KOPT-K1 (cell line): ENCODE data around the gene RGS6.

Source experiments
- H3K27ac ChIP-seq: fragments of 200-600 bp; sonication (generic); 2 replicates; pipeline ENCODE4 v1.5.1; 2016; ENCODE audit warnings: antibody characterized with exemption, mild to moderate bottlenecking, low read depth, low read length; ENCODE audit not compliant: poor library complexity, severe bottlenecking
- H3K36me3 ChIP-seq: fragments of 200-600 bp; sonication (generic); 2 replicates; pipeline ENCODE4 v1.5.1; 2017; ENCODE audit warnings: antibody characterized with exemption, mild to moderate bottlenecking, low read length, moderate library complexity; ENCODE audit not compliant: insufficient read depth
- H3K9me3 ChIP-seq: fragments of 200-600 bp; sonication (generic); 2 replicates; pipeline ENCODE4 v1.5.1; 2017; ENCODE audit warnings: antibody characterized with exemption, low read length, mild to moderate bottlenecking; ENCODE audit not compliant: insufficient read depth, poor library complexity, severe bottlenecking

RGS6 gene

DNA sequence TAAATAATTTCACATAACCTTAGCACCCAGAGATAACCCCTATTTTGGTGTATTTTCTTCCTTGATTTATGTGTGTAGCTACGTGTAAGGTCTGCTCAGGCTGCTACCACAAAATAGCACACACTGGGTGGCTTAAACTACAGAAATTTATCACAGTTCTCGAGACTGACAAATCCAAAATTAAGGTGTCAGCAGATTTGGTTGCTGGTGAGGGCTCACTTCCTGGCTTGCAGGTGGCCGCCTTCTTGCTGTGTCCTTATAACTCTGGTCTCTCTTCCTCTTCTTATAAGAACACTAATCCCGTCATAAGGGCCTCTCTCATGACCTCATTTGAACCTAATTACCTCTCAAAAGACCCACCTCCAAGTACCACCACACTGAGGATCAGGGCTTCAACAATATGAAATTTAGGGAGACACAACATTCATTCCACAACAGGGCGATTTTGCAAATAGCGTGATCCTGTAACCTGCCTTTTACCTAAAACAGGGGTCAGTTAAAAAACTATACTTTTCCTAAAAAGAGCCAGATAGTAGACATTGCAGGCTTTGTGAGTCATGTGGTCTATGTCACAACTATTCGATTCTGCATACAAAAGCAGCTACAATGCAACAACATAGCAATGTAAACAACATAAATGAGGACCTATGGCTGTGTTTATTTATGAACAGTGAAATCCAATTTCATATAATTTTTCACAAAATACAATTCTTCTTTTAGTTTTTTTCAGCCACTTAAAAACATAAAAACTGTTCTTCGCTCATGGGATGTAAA lies 589.9 kb downstream of the RGS6 start:
- H3K9me3 ChIP-seq = no peaks in the 10 kb centered on the region
- no peaks in the 10 kb centered on the region for H3K36me3 ChIP-seq
- peak overlapping the region; percentile 37 for H3K27ac ChIP-seq

GRCh38 chr14:72522847-72523246 lies 590.6 kb downstream of the RGS6 start:
- no peaks in the 10 kb centered on the region for H3K9me3 ChIP-seq
- no peaks in the 10 kb centered on the region for H3K36me3 ChIP-seq
- peak overlapping the region; percentile 37 for H3K27ac ChIP-seq

DNA sequence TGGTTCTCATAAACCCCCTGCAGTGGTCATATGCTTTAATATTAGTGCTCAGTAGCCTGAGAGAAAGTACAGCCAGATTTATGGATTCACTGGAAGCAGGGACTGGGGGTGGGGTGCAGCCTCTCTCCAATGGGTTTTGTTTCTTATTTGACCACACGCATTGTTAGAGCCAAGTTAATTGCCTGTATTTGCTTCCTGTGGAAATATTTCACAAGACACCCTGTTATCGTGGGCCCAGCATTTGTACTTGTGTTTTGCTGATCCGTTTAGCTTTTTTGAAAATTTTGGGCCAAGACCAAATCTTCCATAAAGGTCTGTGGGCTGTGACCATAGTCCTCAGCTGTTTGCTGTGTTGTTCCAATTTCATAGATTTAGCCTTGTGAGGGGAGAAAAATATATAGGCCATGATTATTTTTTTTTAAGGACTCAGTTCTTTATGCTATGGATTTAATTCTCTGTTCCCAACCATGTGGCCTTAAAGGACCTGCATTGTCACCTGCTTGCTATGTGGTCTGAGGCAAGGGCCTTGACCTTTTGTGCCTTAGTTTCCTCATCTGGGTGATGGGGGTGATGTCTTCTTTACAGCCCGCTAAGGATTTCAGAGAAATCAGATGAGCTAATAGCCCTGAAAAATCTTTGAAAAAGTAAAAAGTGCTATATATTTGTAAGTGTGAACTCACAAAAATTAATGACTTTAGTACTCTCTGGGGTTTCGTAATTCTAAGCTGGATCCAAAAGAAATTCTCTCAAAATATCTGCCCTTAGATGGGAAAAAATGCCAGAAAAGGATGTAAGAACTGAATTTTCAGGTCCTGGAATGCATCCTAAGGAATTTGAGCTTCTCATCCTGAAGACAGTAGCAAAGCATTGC lies 591.4 kb downstream of the RGS6 start:
- H3K9me3 ChIP-seq = no peaks in the 10 kb centered on the region
- H3K36me3 ChIP-seq = no peaks in the 10 kb centered on the region
- peak overlapping the region; percentile 37 for H3K27ac ChIP-seq

DNA sequence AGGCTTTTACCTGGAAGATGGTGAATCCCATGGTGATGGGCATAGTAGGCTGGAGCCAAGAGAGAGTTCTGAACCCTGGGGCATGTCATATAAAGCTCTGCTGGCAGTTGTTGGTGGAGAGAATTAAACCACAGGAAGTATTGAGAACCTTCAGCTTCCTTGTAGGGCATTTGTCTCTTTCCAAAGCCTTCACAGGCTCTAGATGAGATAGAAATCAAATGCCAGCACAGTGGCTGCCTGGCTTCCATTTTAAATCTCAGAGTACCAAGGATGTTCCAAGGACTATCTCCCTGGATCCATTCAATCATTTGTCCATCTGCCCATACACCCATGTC lies 592.0 kb downstream of the RGS6 start:
- Histone ChIP-seq H3K36me3 (no peaks in the 10 kb centered on the region), H3K9me3 (no peaks in the 10 kb centered on the region), H3K27ac (peak overlapping the region; percentile 37)

GRCh38 chr14:72525087-72525915 lies 593.1 kb downstream of the RGS6 start:
- Histone ChIP-seq H3K27ac (peak overlapping the region; percentile 37), H3K36me3 (no peaks in the 10 kb centered on the region), H3K9me3 (no peaks in the 10 kb centered on the region)

GRCh38 chr14:72527591-72527990 lies 595.4 kb downstream of the RGS6 start:
- Histone ChIP-seq H3K9me3 (no peaks in the 10 kb centered on the region), H3K27ac (no peak overlapping the region), H3K36me3 (no peaks in the 10 kb centered on the region)

DNA sequence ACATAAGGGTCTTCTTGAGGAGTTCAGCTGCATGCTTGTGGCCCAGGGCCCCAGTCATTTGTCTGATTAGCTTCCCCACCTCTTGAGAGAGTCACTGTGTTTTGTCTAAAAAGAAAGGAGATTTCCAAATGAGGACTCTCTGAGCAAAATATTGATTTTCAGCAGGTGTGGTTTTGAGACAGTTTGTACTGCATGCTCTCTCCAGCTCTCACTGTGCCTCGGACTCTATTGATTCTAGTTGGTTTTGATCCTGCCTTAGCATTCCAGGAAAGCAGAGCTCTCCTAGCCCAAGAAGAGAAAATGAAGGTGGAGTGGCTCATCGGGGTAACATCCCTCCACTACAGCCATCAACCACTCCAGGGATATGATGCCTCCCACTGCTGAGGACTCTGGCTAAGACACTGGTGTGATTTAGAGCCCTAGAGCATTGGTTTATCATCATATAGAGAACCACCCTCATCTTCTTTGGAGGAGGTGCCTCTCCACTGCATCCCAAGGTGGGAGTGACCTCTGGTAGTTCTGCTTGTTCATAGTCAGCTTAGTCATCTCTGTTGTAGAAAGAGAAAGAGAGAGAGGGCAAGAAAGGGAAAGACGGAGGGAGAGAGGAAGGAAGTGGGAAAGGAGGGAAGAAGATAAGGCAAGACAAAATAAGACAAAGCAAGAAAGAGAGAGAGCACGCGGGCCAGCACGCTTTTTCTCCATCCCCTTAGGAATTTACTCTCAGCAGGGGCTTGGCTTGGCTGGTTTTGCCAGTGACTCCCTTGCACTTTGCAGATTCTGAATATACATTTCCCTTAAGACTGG lies 596.0 kb downstream of the RGS6 start:
- H3K9me3 ChIP-seq = peaks cover 6% of the 10 kb centered on the region
- H3K36me3 ChIP-seq = no peaks in the 10 kb centered on the region
- H3K27ac ChIP-seq = no peak overlapping the region

DNA sequence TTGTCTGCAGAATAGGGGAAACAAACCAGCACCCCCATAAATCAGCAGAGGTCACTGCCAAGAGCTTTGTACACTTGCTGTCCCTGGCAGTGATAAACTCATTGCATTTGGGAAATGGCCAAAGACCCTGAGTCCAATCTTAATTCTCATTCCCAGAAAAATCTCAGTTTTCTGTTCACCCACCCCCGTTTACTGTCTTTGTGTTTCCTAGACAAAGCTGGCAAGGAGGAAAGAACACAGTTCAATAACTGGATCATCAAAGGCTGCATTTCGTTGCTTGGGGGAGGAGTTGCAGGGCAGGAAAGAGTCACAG lies 596.6 kb downstream of the RGS6 start:
- Histone ChIP-seq H3K36me3 (no peaks in the 10 kb centered on the region), H3K9me3 (peaks cover 12% of the 10 kb centered on the region), H3K27ac (no peak overlapping the region)

GRCh38 chr14:72532686-72533454 lies 600.6 kb downstream of the RGS6 start:
- Histone ChIP-seq H3K9me3 (peaks cover 15% of the 10 kb centered on the region), H3K36me3 (no peaks in the 10 kb centered on the region), H3K27ac (peak overlapping the region; percentile 38)

DNA sequence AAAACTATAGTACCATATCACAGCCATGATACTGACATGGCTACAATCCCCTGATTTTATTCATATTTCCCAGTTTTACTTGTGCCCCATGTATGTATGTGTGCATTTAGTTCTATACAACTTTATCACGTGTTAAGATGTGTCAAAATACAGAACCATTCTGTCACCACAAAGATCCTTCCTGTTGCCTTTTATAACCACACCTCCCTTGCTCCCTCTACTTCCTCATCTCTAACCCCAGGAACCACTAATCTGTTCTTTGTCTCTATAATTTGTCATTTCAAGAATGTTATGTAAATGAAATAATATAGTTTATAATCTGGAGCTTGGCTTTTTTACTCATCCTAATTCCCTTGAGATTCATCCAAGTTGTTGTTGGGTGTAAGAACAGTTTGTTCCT lies 603.3 kb downstream of the RGS6 start:
- no peak overlapping the region for H3K27ac ChIP-seq
- no peaks in the 10 kb centered on the region for H3K36me3 ChIP-seq
- peaks cover 15% of the 10 kb centered on the region for H3K9me3 ChIP-seq

- Histone ChIP-seq H3K36me3 (no peaks in the 10 kb centered on the region), H3K9me3 (peaks cover 8% of the 10 kb centered on the region), H3K27ac (no peak overlapping the region)
Observed at GRCh38 chr14:72538387-72538786, 606.2 kb downstream of the RGS6 start.

- Histone ChIP-seq H3K27ac (no peak overlapping the region), H3K36me3 (no peaks in the 10 kb centered on the region), H3K9me3 (no peaks in the 10 kb centered on the region)
Observed at GRCh38 chr14:72539661-72540315, 607.6 kb downstream of the RGS6 start.

DNA sequence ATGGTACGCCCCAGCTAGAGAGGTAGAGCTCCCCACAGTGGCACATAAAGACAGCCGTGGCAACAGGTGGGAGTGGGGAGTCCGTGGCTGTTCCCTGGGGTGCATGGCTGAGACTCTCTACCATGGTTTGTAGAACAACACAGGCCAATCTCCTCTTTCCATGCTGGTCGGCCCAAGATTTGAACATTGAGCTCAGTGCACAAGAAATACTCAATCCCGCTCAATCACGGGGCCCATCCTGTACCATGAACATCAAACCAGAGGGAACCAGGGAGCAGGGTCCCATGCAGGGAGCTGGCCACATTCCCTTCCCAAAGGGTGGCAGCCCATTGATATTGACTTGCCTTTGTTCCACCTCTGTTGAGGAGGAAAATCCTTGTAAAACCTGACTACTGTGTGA lies 608.6 kb downstream of the RGS6 start:
- no peaks in the 10 kb centered on the region for H3K36me3 ChIP-seq
- H3K9me3 ChIP-seq = no peaks in the 10 kb centered on the region
- H3K27ac ChIP-seq = no peak overlapping the region

DNA sequence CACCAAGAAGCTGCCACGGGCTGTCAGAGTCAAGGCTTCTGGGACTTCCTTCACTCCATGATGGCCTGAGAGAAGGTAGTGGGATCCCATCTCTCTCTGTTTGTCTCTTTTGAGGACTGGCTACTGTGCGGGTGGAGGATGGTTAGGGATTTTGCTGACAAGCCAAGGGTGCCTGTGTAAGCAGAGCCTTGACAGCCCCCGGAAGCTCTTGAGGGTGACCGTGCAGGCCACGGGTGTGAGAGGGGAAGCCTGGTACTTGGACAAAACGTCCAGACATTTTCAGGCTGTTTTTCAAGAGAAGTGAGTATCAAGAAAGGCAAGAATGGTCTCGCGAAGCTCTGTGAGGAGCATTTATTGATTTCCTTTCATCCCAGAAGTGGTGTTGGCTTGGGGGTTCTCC lies 609.3 kb downstream of the RGS6 start:
- Histone ChIP-seq H3K9me3 (no peaks in the 10 kb centered on the region), H3K36me3 (no peaks in the 10 kb centered on the region), H3K27ac (no peak overlapping the region)
